ENCODE measurements around the gene MAMDC2. TPM values are rescaled to one million over a fixed set of nuclear protein-coding genes. Genes with fewer than 3 reads are reported as not detected.

MAMDC2 gene
- total RNA-seq, 1 donor from 2014 or later, result not detected

DNA sequence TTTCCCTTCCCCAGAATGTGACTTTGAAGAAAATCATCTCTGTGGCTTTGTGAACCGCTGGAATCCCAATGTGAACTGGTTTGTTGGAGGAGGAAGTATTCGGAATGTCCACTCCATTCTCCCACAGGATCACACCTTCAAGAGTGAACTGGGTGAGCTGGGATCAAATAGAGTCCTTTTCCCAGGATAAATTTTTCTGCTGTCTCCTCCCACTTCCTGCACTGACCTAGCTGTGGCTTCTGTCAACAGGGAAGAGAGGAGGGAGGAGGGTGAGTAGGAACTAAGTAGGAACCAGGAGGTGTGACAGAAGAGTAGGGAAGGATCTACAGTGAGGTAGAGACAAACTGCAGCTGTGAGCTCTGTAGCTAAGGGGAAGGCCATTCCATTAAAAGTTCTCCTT, 69.3 kb downstream of the MAMDC2 start:
- intact Hi-C loops (cut with micrococcal nuclease), result loop anchor here (5.0 kb wide), 1 partner anchor 691 kb away; no protein-coding TSS in a partner anchor
- peaks cover 3% of the 10 kb centered on the region for H3K4me1 Mint-ChIP-seq
- H3K9me3 Mint-ChIP-seq, result no peaks in the 10 kb centered on the region
- no peaks in the 10 kb centered on the region for H3K36me3 Mint-ChIP-seq (ENCODE audit: low read depth)
- no peak overlapping the region for H3K27ac Mint-ChIP-seq
- H3K27me3 Mint-ChIP-seq, result peaks cover 10% of the 10 kb centered on the region
- no peak for DNase-seq
- H3K4me3 Mint-ChIP-seq, result no peak overlapping the region

DNA sequence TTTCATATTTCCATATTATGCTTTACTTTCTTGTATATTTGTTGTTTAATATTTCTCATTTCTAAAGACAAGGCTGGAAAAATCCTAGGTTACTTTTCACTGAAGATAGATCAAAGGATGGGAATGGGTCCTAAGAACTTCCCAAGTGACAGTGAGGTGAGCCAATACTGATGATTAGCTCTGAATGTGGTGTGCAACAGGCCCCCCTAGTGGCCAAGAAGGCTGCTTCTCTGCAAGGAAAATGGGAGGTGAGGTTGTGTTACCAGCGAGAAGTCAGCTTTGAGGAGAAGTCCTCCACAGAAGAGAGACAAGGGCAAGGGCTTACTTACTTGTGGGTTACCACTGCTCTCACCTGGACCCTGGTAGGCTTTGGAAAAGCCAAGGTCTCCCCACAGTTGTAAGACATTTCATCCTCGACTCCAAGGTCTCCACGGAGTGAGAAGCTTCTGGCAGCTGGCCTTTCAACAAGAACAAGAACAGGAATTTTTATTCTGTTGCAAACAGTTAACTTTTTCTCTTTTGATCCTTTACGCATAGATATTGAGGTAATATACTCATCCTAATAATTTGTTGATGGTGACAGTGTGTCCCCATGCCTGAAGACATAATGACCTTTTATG, 69.9 kb downstream of the MAMDC2 start:
- DNase-seq, result peak; percentile 69

GRCh38 chr9:70114898-70115297, 71.2 kb downstream of the MAMDC2 start:
- Mint-ChIP-seq H3K4me3 (no peak overlapping the region), H3K27ac (no peak overlapping the region), H3K9me3 (no peaks in the 10 kb centered on the region), H3K36me3 (ENCODE audit: low read depth) (no peaks in the 10 kb centered on the region), H3K27me3 (peaks cover 19% of the 10 kb centered on the region), H3K4me1 (peaks cover 3% of the 10 kb centered on the region)
- DNase-seq, result no peak
- intact Hi-C loops (cut with micrococcal nuclease), result loop anchor here (5.0 kb wide), 1 partner anchor 693 kb away; no protein-coding TSS in a partner anchor

More for the DNA sequence above, 69.9 kb downstream of the MAMDC2 start:
- H3K9me3 Mint-ChIP-seq, result no peaks in the 10 kb centered on the region
- peaks cover 13% of the 10 kb centered on the region for H3K27me3 Mint-ChIP-seq
- peaks cover 3% of the 10 kb centered on the region for H3K4me1 Mint-ChIP-seq
- no peak overlapping the region for H3K4me3 Mint-ChIP-seq
- no peaks in the 10 kb centered on the region for H3K36me3 Mint-ChIP-seq (ENCODE audit: low read depth)
- H3K27ac Mint-ChIP-seq, result no peak overlapping the region
- intact Hi-C loops (cut with micrococcal nuclease), result loop anchor here (5.0 kb wide), 1 partner anchor 691 kb away; no protein-coding TSS in a partner anchor

GRCh38 chr9:70117835-70118319, 74.2 kb downstream of the MAMDC2 start:
- H3K9me3 Mint-ChIP-seq, result no peaks in the 10 kb centered on the region

DNA sequence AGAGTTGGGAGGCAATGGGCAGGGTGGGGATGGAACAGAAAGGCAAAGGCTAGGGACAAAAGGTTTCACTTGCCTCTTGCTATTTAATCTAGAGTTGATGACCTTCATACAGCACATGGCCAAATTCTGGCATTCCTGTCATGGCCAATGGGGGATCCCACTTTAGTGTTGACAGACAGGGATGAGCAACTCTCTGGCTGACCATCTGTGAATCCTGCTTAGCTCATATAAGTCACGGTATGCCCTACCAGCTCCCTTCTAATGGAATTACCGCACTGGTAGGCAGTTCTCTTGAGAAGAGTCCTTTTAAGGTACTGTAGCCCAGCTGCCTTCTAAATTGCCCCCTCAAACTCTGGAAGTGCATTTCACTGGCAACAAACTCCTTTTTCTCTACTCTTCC, 76.1 kb downstream of the MAMDC2 start:
- no peak overlapping the region for H3K27ac Mint-ChIP-seq
- no peak overlapping the region for H3K4me3 Mint-ChIP-seq
- H3K9me3 Mint-ChIP-seq, result no peaks in the 10 kb centered on the region
- DNase-seq, result no peak
- no peaks in the 10 kb centered on the region for H3K36me3 Mint-ChIP-seq (ENCODE audit: low read depth)
- intact Hi-C loops (cut with micrococcal nuclease), result no loop called here
- peaks cover 13% of the 10 kb centered on the region for H3K27me3 Mint-ChIP-seq
- H3K4me1 Mint-ChIP-seq, result no peaks in the 10 kb centered on the region

More at GRCh38 chr9:70117835-70118319, 74.2 kb downstream of the MAMDC2 start:
- H3K4me1 Mint-ChIP-seq, result no peaks in the 10 kb centered on the region
- H3K4me3 Mint-ChIP-seq, result no peak overlapping the region
- DNase-seq, result no peak
- peaks cover 14% of the 10 kb centered on the region for H3K27me3 Mint-ChIP-seq
- intact Hi-C loops (cut with micrococcal nuclease), result no loop called here
- no peaks in the 10 kb centered on the region for H3K36me3 Mint-ChIP-seq (ENCODE audit: low read depth)
- no peak overlapping the region for H3K27ac Mint-ChIP-seq

GRCh38 chr9:70120834-70121510, 77.3 kb downstream of the MAMDC2 start:
- Mint-ChIP-seq H3K36me3 (ENCODE audit: low read depth) (no peaks in the 10 kb centered on the region), H3K27me3 (peaks cover 10% of the 10 kb centered on the region), H3K4me1 (no peaks in the 10 kb centered on the region), H3K27ac (no peak overlapping the region), H3K4me3 (no peak overlapping the region), H3K9me3 (no peaks in the 10 kb centered on the region)
- no peak for DNase-seq
- intact Hi-C loops (cut with micrococcal nuclease), result no loop called here

GRCh38 chr9:70121818-70122436, 78.3 kb downstream of the MAMDC2 start:
- H3K36me3 Mint-ChIP-seq (ENCODE audit: low read depth), result no peaks in the 10 kb centered on the region
- no peak for DNase-seq
- H3K27ac Mint-ChIP-seq, result no peak overlapping the region
- no peaks in the 10 kb centered on the region for H3K9me3 Mint-ChIP-seq
- no peaks in the 10 kb centered on the region for H3K4me1 Mint-ChIP-seq
- peaks cover 10% of the 10 kb centered on the region for H3K27me3 Mint-ChIP-seq
- intact Hi-C loops (cut with micrococcal nuclease), result no loop called here
- no peak overlapping the region for H3K4me3 Mint-ChIP-seq

GRCh38 chr9:70123695-70124094, 80.0 kb downstream of the MAMDC2 start:
- Mint-ChIP-seq H3K36me3 (ENCODE audit: low read depth) (no peaks in the 10 kb centered on the region), H3K27me3 (peaks cover 5% of the 10 kb centered on the region), H3K9me3 (no peaks in the 10 kb centered on the region), H3K4me1 (no peaks in the 10 kb centered on the region), H3K4me3 (no peak overlapping the region), H3K27ac (no peak overlapping the region)
- no peak for DNase-seq
- intact Hi-C loops (cut with micrococcal nuclease), result no loop called here

- no peak overlapping the region for H3K27ac Mint-ChIP-seq
- no peaks in the 10 kb centered on the region for H3K4me1 Mint-ChIP-seq
- H3K36me3 Mint-ChIP-seq (ENCODE audit: low read depth), result no peaks in the 10 kb centered on the region
These were observed 82.1 kb downstream of the MAMDC2 start for GRCh38 chr9:70125621-70126263.

DNA sequence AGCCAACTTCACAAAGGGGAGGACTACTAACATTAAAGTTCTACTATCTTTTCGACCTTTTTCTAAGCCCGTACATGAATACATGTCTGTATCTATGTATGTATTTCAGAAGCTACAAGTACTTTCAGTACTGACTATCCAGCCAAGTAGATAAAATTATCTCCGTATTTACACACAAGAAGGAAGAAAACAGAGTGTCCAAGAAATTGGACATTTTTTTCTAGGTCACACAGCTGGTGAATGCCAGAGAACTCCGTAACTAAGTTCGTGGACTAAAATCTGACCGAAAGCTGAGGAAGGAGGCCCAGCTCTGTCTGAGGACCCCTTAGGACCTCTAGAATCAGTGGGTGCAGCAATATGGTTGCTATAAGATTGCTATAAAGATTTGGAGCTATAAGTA, 83.4 kb downstream of the MAMDC2 start:
- H3K4me3 Mint-ChIP-seq, result no peak overlapping the region
- no peaks in the 10 kb centered on the region for H3K27me3 Mint-ChIP-seq
- H3K4me1 Mint-ChIP-seq, result no peaks in the 10 kb centered on the region
- DNase-seq, result no peak
- intact Hi-C loops (cut with micrococcal nuclease), result no loop called here
- no peaks in the 10 kb centered on the region for H3K36me3 Mint-ChIP-seq (ENCODE audit: low read depth)
- H3K27ac Mint-ChIP-seq, result no peak overlapping the region
- no peaks in the 10 kb centered on the region for H3K9me3 Mint-ChIP-seq

More at GRCh38 chr9:70125621-70126263, 82.1 kb downstream of the MAMDC2 start:
- intact Hi-C loops (cut with micrococcal nuclease), result no loop called here
- no peaks in the 10 kb centered on the region for H3K27me3 Mint-ChIP-seq
- no peak overlapping the region for H3K4me3 Mint-ChIP-seq
- no peak for DNase-seq
- H3K9me3 Mint-ChIP-seq, result no peaks in the 10 kb centered on the region

GRCh38 chr9:70127540-70128416, 84.1 kb downstream of the MAMDC2 start:
- no peak overlapping the region for H3K4me3 Mint-ChIP-seq
- no peaks in the 10 kb centered on the region for H3K27me3 Mint-ChIP-seq
- H3K4me1 Mint-ChIP-seq, result no peaks in the 10 kb centered on the region
- H3K27ac Mint-ChIP-seq, result no peak overlapping the region
- intact Hi-C loops (cut with micrococcal nuclease), result no loop called here
- no peaks in the 10 kb centered on the region for H3K9me3 Mint-ChIP-seq
- no peaks in the 10 kb centered on the region for H3K36me3 Mint-ChIP-seq (ENCODE audit: low read depth)
- no peak for DNase-seq

DNA sequence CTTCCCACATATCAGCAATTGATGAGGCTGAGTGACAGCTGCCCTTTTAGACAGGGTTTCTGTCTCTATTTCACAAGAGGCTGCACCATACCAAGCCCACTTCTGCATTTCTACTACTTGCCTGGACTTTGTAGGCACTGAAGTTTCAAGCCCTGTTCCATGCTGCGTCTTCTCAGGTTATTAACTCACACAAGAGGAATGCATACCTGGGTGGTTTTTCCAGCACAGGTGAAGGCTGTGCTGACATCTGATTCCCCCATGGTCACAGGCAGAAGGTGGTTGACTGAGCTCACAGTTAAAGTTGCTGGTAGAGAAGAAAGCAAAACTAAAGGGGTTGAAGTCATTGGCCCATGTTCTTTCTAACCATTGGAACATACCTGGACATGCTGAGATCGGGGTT, 86.6 kb downstream of the MAMDC2 start:
- intact Hi-C loops (cut with micrococcal nuclease), result no loop called here
- H3K27me3 Mint-ChIP-seq, result peaks cover 5% of the 10 kb centered on the region
- no peaks in the 10 kb centered on the region for H3K36me3 Mint-ChIP-seq (ENCODE audit: low read depth)
- H3K27ac Mint-ChIP-seq, result no peak overlapping the region
- H3K4me3 Mint-ChIP-seq, result no peak overlapping the region
- no peaks in the 10 kb centered on the region for H3K9me3 Mint-ChIP-seq
- DNase-seq, result no peak
- H3K4me1 Mint-ChIP-seq, result no peaks in the 10 kb centered on the region

DNA sequence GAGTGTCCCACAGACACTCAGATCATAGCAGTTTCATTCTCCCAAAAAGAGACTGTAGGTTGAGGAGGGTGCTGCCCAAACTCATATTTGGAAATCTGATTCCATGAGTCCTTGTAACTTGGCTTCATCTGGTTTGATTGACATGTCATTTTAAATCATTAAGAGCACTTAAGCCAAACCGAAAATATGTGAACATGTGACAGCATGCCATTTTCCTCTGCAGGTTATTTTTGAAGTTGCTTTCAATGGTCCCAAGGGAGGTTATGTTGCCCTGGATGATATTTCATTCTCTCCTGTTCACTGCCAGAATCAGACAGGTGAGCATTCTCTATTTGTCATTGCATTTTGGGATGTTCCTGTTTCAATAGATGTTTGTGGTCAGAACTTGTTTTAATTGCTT, 87.6 kb downstream of the MAMDC2 start:
- H3K27me3 Mint-ChIP-seq, result peaks cover 5% of the 10 kb centered on the region
- no peak overlapping the region for H3K27ac Mint-ChIP-seq
- no peak for DNase-seq
- H3K9me3 Mint-ChIP-seq, result no peaks in the 10 kb centered on the region
- intact Hi-C loops (cut with micrococcal nuclease), result no loop called here
- H3K4me1 Mint-ChIP-seq, result no peaks in the 10 kb centered on the region
- no peaks in the 10 kb centered on the region for H3K36me3 Mint-ChIP-seq (ENCODE audit: low read depth)
- no peak overlapping the region for H3K4me3 Mint-ChIP-seq
